Measurements from ENCODE around the gene LRFN2.

The LRFN2 gene

GRCh38 chr6:40461643-40462042, 125.5 kb downstream of the LRFN2 start:
- Histone ChIP-seq H3K4me3 (ENCODE audit: low read length in 2 of 2) (no peak overlapping the region), H3K9ac (ENCODE audit: low read length in 2 of 2) (no peak overlapping the region), H3K9me3 (ENCODE audit: control insufficient read depth in 2 of 2, low read length in 2 of 2) (peaks cover 3 to 5% of the 10 kb centered on the region in 2 donors), H3K27me3 (ENCODE audit: control insufficient read depth in 1 of 2, insufficient read depth in 2 of 2, low read length in 2 of 2) (no peaks in the 10 kb centered on the region), H3K27ac (ENCODE audit: low read length) (no peak overlapping the region), H3K36me3 (ENCODE audit: control insufficient read depth in 2 of 2, insufficient read depth in 2 of 2, low read length in 2 of 2) (no peaks in the 10 kb centered on the region), H3K4me1 (ENCODE audit: control insufficient read depth, insufficient read depth, low read length) (no peaks in the 10 kb centered on the region)

GRCh38 chr6:40460380-40460779, 126.8 kb downstream of the LRFN2 start:
- Histone ChIP-seq H3K9ac (ENCODE audit: low read length in 2 of 2) (no peak overlapping the region), H3K4me3 (ENCODE audit: low read length in 2 of 2) (no peak overlapping the region)

GRCh38 chr6:40457261-40457660, 129.9 kb downstream of the LRFN2 start:
- H3K4me3 ChIP-seq (ENCODE audit: low read length in 2 of 2) = no peak overlapping the region
- no peaks in the 10 kb centered on the region for H3K36me3 ChIP-seq (ENCODE audit: control insufficient read depth in 2 of 2, insufficient read depth in 2 of 2, low read length in 2 of 2)
- H3K9me3 ChIP-seq (ENCODE audit: control insufficient read depth in 2 of 2, low read length in 2 of 2) = peaks cover 0 to 3% of the 10 kb centered on the region in 2 donors
- H3K27ac ChIP-seq (ENCODE audit: low read length) = no peak overlapping the region
- no peak overlapping the region for H3K9ac ChIP-seq (ENCODE audit: low read length in 2 of 2)
- H3K27me3 ChIP-seq (ENCODE audit: control insufficient read depth in 1 of 2, insufficient read depth in 2 of 2, low read length in 2 of 2) = peaks cover 0 to 4% of the 10 kb centered on the region in 2 donors
- no peaks in the 10 kb centered on the region for H3K4me1 ChIP-seq (ENCODE audit: control insufficient read depth, insufficient read depth, low read length)

More at GRCh38 chr6:40460380-40460779, 126.8 kb downstream of the LRFN2 start:
- H3K27me3 ChIP-seq (ENCODE audit: control insufficient read depth in 1 of 2, insufficient read depth in 2 of 2, low read length in 2 of 2) = peaks cover 0 to under 1% of the 10 kb centered on the region in 2 donors
- H3K36me3 ChIP-seq (ENCODE audit: control insufficient read depth in 2 of 2, insufficient read depth in 2 of 2, low read length in 2 of 2) = no peaks in the 10 kb centered on the region
- H3K9me3 ChIP-seq (ENCODE audit: control insufficient read depth in 2 of 2, low read length in 2 of 2) = peaks cover 0 to 3% of the 10 kb centered on the region in 2 donors
- no peak overlapping the region for H3K27ac ChIP-seq (ENCODE audit: low read length)
- no peaks in the 10 kb centered on the region for H3K4me1 ChIP-seq (ENCODE audit: control insufficient read depth, insufficient read depth, low read length)

- H3K9ac ChIP-seq (ENCODE audit: low read length in 2 of 2) = no peak overlapping the region
- H3K27ac ChIP-seq (ENCODE audit: low read length) = no peak overlapping the region
- H3K36me3 ChIP-seq (ENCODE audit: control insufficient read depth in 2 of 2, insufficient read depth in 2 of 2, low read length in 2 of 2) = no peaks in the 10 kb centered on the region
- no peak overlapping the region for H3K4me3 ChIP-seq (ENCODE audit: low read length in 2 of 2)
- H3K9me3 ChIP-seq (ENCODE audit: control insufficient read depth in 2 of 2, low read length in 2 of 2) = peaks cover 0 to 3% of the 10 kb centered on the region in 2 donors
- H3K4me1 ChIP-seq (ENCODE audit: control insufficient read depth, insufficient read depth, low read length) = no peaks in the 10 kb centered on the region
- peaks cover 0 to 4% of the 10 kb centered on the region in 2 donors for H3K27me3 ChIP-seq (ENCODE audit: control insufficient read depth in 1 of 2, insufficient read depth in 2 of 2, low read length in 2 of 2)
Measured at GRCh38 chr6:40456390-40457013, 130.7 kb downstream of the LRFN2 start.

DNA sequence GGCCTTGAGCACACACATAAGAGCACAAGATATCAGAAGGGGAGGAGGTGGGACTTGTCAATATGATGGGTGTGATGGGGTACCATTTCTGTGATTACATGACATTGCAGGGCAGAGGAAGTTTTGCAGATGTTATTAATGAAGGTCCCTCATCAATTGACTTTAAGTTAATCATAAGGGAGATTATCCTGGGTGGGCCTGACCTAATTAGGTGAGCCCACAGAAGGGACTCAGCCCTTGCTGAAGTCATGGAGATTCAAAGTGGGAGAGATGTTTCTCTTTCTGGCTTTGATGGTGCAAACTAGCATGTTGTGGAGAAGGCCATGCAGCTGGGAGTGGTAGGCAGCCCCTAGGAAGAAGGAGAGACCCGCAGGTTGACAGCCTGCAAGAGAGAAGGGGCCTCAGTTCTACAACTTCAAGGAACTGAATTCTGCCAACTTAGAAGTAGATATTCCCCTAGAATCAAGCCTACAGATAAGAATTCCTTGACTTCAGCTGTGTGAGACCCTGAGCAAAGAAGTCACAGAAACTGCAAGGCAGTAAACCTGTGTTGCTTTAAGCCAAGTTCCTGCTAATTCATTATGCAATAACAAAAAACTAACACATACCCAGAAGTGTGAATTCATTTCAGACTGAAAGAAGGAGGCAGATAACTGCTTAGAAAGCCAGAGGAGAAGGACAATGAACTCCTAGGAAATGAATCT, 131.3 kb downstream of the LRFN2 start:
- Histone ChIP-seq H3K27me3 (ENCODE audit: control insufficient read depth in 1 of 2, insufficient read depth in 2 of 2, low read length in 2 of 2) (peaks cover 0 to 4% of the 10 kb centered on the region in 2 donors), H3K4me3 (ENCODE audit: low read length in 2 of 2) (no peak overlapping the region), H3K36me3 (ENCODE audit: control insufficient read depth in 2 of 2, insufficient read depth in 2 of 2, low read length in 2 of 2) (no peaks in the 10 kb centered on the region), H3K27ac (ENCODE audit: low read length) (no peak overlapping the region), H3K9ac (ENCODE audit: low read length in 2 of 2) (no peak overlapping the region), H3K4me1 (ENCODE audit: control insufficient read depth, insufficient read depth, low read length) (no peaks in the 10 kb centered on the region), H3K9me3 (ENCODE audit: control insufficient read depth in 2 of 2, low read length in 2 of 2) (peaks cover 0 to 3% of the 10 kb centered on the region in 2 donors)

GRCh38 chr6:40450483-40450882, 136.7 kb downstream of the LRFN2 start:
- H3K4me1 ChIP-seq (ENCODE audit: control insufficient read depth, insufficient read depth, low read length) = no peaks in the 10 kb centered on the region
- no peak overlapping the region for H3K4me3 ChIP-seq (ENCODE audit: low read length in 2 of 2)
- H3K36me3 ChIP-seq (ENCODE audit: control insufficient read depth in 2 of 2, insufficient read depth in 2 of 2, low read length in 2 of 2) = no peaks in the 10 kb centered on the region
- no peak overlapping the region for H3K9ac ChIP-seq (ENCODE audit: low read length in 2 of 2)
- H3K27ac ChIP-seq (ENCODE audit: low read length) = no peak overlapping the region
- H3K9me3 ChIP-seq (ENCODE audit: control insufficient read depth in 2 of 2, low read length in 2 of 2) = no peaks in the 10 kb centered on the region
- peaks cover 0 to 4% of the 10 kb centered on the region in 2 donors for H3K27me3 ChIP-seq (ENCODE audit: control insufficient read depth in 1 of 2, insufficient read depth in 2 of 2, low read length in 2 of 2)

DNA sequence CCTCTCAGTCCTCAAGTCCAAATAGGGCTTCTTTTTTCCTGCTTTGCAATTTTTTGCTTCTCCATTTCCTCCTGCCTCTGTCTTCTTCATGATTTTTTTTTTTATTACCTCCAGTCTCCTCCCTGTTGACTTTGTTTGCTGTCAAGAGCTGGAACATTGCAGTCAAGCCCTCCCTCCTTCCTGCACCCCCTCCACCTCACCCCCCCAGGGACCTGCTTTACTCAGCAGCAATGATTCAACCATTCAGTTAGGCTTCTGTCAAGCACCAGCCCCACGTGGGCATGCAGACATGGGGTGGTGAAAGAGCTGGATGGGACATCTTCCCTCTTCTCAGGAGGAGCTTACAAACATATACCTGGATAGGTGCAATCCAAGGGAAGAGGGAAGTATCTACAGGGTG, 142.4 kb downstream of the LRFN2 start:
- no peak overlapping the region for H3K27ac ChIP-seq (ENCODE audit: low read length)
- no peaks in the 10 kb centered on the region for H3K36me3 ChIP-seq (ENCODE audit: control insufficient read depth in 2 of 2, insufficient read depth in 2 of 2, low read length in 2 of 2)
- no peaks in the 10 kb centered on the region for H3K27me3 ChIP-seq (ENCODE audit: control insufficient read depth in 1 of 2, insufficient read depth in 2 of 2, low read length in 2 of 2)
- H3K4me3 ChIP-seq (ENCODE audit: low read length in 2 of 2) = no peak overlapping the region
- H3K9ac ChIP-seq (ENCODE audit: low read length in 2 of 2) = no peak overlapping the region
- H3K4me1 ChIP-seq (ENCODE audit: control insufficient read depth, insufficient read depth, low read length) = no peaks in the 10 kb centered on the region
- no peaks in the 10 kb centered on the region for H3K9me3 ChIP-seq (ENCODE audit: control insufficient read depth in 2 of 2, low read length in 2 of 2)

DNA sequence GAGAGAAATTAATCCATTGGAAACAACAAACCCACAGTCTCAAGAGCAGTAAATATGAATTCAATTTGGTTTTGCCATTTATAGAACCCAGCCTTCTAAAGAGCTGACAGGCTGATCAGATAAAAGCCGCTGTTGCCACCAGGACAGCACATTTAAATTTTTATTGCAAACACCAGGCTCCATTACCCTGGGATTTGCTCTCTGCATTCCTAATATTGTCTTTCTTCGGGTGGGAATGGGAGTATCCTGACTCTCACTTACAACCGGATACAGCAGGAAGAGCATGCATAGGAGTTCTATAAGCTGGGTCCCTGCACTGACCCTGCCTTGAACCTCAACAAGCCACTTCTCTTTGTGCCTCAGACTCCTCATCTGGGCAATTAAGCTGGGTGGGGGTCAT, 142.9 kb downstream of the LRFN2 start:
- Histone ChIP-seq H3K4me3 (ENCODE audit: low read length in 2 of 2) (no peak overlapping the region), H3K27ac (ENCODE audit: low read length) (no peak overlapping the region), H3K27me3 (ENCODE audit: control insufficient read depth in 1 of 2, insufficient read depth in 2 of 2, low read length in 2 of 2) (no peaks in the 10 kb centered on the region), H3K9me3 (ENCODE audit: control insufficient read depth in 2 of 2, low read length in 2 of 2) (no peaks in the 10 kb centered on the region), H3K4me1 (ENCODE audit: control insufficient read depth, insufficient read depth, low read length) (no peaks in the 10 kb centered on the region), H3K9ac (ENCODE audit: low read length in 2 of 2) (no peak overlapping the region), H3K36me3 (ENCODE audit: control insufficient read depth in 2 of 2, insufficient read depth in 2 of 2, low read length in 2 of 2) (no peaks in the 10 kb centered on the region)

- H3K9ac ChIP-seq (ENCODE audit: low read length in 2 of 2) = no peak overlapping the region
- no peaks in the 10 kb centered on the region for H3K9me3 ChIP-seq (ENCODE audit: control insufficient read depth in 2 of 2, low read length in 2 of 2)
- H3K27ac ChIP-seq (ENCODE audit: low read length) = no peak overlapping the region
- no peak overlapping the region for H3K4me3 ChIP-seq (ENCODE audit: low read length in 2 of 2)
- H3K4me1 ChIP-seq (ENCODE audit: control insufficient read depth, insufficient read depth, low read length) = no peaks in the 10 kb centered on the region
- no peaks in the 10 kb centered on the region for H3K27me3 ChIP-seq (ENCODE audit: control insufficient read depth in 1 of 2, insufficient read depth in 2 of 2, low read length in 2 of 2)
- no peaks in the 10 kb centered on the region for H3K36me3 ChIP-seq (ENCODE audit: control insufficient read depth in 2 of 2, insufficient read depth in 2 of 2, low read length in 2 of 2)
Measured at GRCh38 chr6:40443842-40444241, 143.3 kb downstream of the LRFN2 start.

DNA sequence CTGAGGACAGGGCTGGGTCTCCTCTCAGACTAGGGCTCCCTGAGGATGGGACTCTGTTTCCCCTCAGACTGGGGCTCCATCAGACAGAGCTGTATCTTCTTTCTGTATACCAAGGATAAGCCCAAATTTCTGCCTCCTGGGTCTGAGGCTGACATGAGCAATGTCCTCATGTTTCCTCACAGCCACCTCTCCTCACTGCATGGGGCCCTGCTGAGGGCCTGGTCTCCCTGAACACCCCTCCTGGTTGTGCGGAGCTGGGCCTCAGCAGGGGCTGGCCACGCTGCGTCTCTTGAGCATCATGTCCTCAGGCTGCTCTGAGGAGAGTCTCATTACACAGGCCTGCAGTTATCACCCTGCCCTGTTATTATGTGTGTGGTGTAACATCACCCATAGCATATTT, 144.6 kb downstream of the LRFN2 start:
- H3K36me3 ChIP-seq (ENCODE audit: control insufficient read depth in 2 of 2, insufficient read depth in 2 of 2, low read length in 2 of 2) = no peaks in the 10 kb centered on the region
- H3K9me3 ChIP-seq (ENCODE audit: control insufficient read depth in 2 of 2, low read length in 2 of 2) = no peaks in the 10 kb centered on the region
- H3K27ac ChIP-seq (ENCODE audit: low read length) = no peak overlapping the region
- no peaks in the 10 kb centered on the region for H3K4me1 ChIP-seq (ENCODE audit: control insufficient read depth, insufficient read depth, low read length)
- H3K4me3 ChIP-seq (ENCODE audit: low read length in 2 of 2) = no peak overlapping the region
- H3K27me3 ChIP-seq (ENCODE audit: control insufficient read depth in 1 of 2, insufficient read depth in 2 of 2, low read length in 2 of 2) = no peaks in the 10 kb centered on the region
- no peak overlapping the region for H3K9ac ChIP-seq (ENCODE audit: low read length in 2 of 2)

GRCh38 chr6:40441150-40441549, 146.0 kb downstream of the LRFN2 start:
- H3K27ac ChIP-seq (ENCODE audit: low read length) = no peak overlapping the region
- H3K4me3 ChIP-seq (ENCODE audit: low read length in 2 of 2) = no peak overlapping the region
- H3K9me3 ChIP-seq (ENCODE audit: control insufficient read depth in 2 of 2, low read length in 2 of 2) = no peaks in the 10 kb centered on the region
- H3K9ac ChIP-seq (ENCODE audit: low read length in 2 of 2) = no peak overlapping the region
- no peaks in the 10 kb centered on the region for H3K27me3 ChIP-seq (ENCODE audit: control insufficient read depth in 1 of 2, insufficient read depth in 2 of 2, low read length in 2 of 2)
- H3K4me1 ChIP-seq (ENCODE audit: control insufficient read depth, insufficient read depth, low read length) = peaks cover 3% of the 10 kb centered on the region
- no peaks in the 10 kb centered on the region for H3K36me3 ChIP-seq (ENCODE audit: control insufficient read depth in 2 of 2, insufficient read depth in 2 of 2, low read length in 2 of 2)

Data from stomach smooth muscle (tissue), 2 donors.